UCSD-AML1 (cell line): Measurements from ENCODE around the gene TACC3.

Experiments
- DNase-seq: peaks from one replicate; lab custom pipeline; 2025; ENCODE audit not compliant: unreplicated experiment; lab: John Stamatoyannopoulos, UW

The TACC3 gene

GRCh38 chr4:1756893-1757779, 35.8 kb downstream of the TACC3 start:
- DNase-seq: no peak

- no peak for DNase-seq
Observed at GRCh38 chr4:1757836-1758235, 36.5 kb downstream of the TACC3 start.

GRCh38 chr4:1758306-1759121, 37.2 kb downstream of the TACC3 start:
- DNase-seq: no peak

- DNase-seq: no peak
Observed at GRCh38 chr4:1759170-1759817, 38.0 kb downstream of the TACC3 start.

- DNase-seq: peak; percentile 65
Observed at GRCh38 chr4:1759818-1760223, 38.5 kb downstream of the TACC3 start.

- DNase-seq: no peak
Observed at GRCh38 chr4:1760521-1761071, 39.3 kb downstream of the TACC3 start.

GRCh38 chr4:1761130-1761689, 39.9 kb downstream of the TACC3 start:
- DNase-seq: no peak

GRCh38 chr4:1762264-1763010, 41.1 kb downstream of the TACC3 start:
- no peak for DNase-seq

GRCh38 chr4:1763070-1763549, 41.8 kb downstream of the TACC3 start:
- DNase-seq: no peak

GRCh38 chr4:1763550-1764080, 42.3 kb downstream of the TACC3 start:
- no peak for DNase-seq

GRCh38 chr4:1764670-1765069, 43.3 kb downstream of the TACC3 start:
- no peak for DNase-seq

GRCh38 chr4:1765409-1766072, 44.2 kb downstream of the TACC3 start:
- DNase-seq: no peak

GRCh38 chr4:1766106-1767060, 45.1 kb downstream of the TACC3 start:
- DNase-seq: no peak

GRCh38 chr4:1767061-1767769, 45.9 kb downstream of the TACC3 start:
- DNase-seq: no peak

GRCh38 chr4:1767770-1768366, 46.5 kb downstream of the TACC3 start:
- DNase-seq: peak; percentile 24

- no peak for DNase-seq
Observed at GRCh38 chr4:1768367-1769034, 47.2 kb downstream of the TACC3 start.

GRCh38 chr4:1769692-1770091, 48.4 kb downstream of the TACC3 start:
- DNase-seq: no peak
